ENCODE data around the gene ATG16L2.

DNA sequence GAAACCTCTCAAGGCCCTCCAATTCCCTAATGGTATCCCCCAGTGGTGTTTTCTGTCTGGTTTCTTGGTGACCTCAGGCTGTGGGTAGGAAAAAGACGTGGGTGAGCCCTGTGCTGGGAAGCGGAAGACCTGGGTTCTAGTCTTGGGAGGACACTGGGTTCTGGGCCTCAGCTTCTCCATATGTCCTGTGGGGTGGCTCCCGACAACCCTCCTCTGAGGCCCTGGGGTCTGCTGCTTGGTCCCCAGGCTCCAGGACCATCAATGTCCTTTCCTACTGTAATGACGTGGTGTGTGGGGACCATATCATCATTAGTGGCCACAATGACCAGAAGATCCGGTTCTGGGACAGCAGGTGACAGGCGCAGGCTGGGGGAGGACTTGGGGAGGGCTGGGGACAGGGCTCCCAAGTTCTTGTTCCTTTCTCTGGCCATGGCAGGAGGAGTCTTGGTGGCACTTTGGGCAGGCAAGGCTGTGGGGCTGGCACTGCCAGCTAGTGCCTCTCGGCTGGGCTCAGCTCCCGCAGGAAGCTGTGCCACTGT, 12.8 kb downstream of the ATG16L2 start:
- no peak for TF ChIP-seq POLR2A (IDR thresholded peaks at IDR 0.05; ENCODE audit: low read depth, low read length)
- no peak for TF ChIP-seq CTCF (conservative IDR thresholded peaks at IDR 0.05; ENCODE audit: low read depth, low read length)
- TF ChIP-seq RCOR1 (IDR thresholded peaks at IDR 0.05; ENCODE audit: insufficient replicate concordance, low read length) = no peak
- no peak for TF ChIP-seq SMC3 (IDR thresholded peaks at IDR 0.05; ENCODE audit: low read depth, low read length)
- no peak for TF ChIP-seq CHD1 (IDR thresholded peaks at IDR 0.05; ENCODE audit: low read depth, low read length)

All from IMR-90 (cell line).